Mesothelial cell of epicardium (in vitro differentiated cells): ENCODE results near the gene HMGA1. TPM values are rescaled to one million over a fixed set of nuclear protein-coding genes. Genes with fewer than 3 reads are reported as not detected.
"Not testable (repeated sequence)": the region's sequence is repeated elsewhere in the genome, so short reads cannot be mapped to it uniquely, and the experiment has no call there.

Experiments
- DNase-seq, 2 experiments: peaks; one replicate each; pipeline ENCODE4 v3.0.0; 2021; ENCODE audit warnings: low spot score in 2 of 2; ENCODE audit not compliant: unreplicated experiment in 2 of 2
- H3K27ac Mint-ChIP-seq: 2 replicates; pipeline ENCODE4 v1.8.0; 2021; ENCODE audit warnings: mixed read lengths
- H3K27me3 Mint-ChIP-seq: 2 replicates; pipeline ENCODE4 v1.8.0; 2021; ENCODE audit warnings: low read depth, mixed read lengths
- H3K36me3 Mint-ChIP-seq: 2 replicates; pipeline ENCODE4 v1.8.0; 2021; ENCODE audit warnings: mixed read lengths
- H3K4me1 Mint-ChIP-seq: 2 replicates; pipeline ENCODE4 v1.8.0; 2021; ENCODE audit warnings: mixed read lengths
- H3K4me3 Mint-ChIP-seq: 2 replicates; pipeline ENCODE4 v1.8.0; 2021; ENCODE audit warnings: mild to moderate bottlenecking, moderate library complexity, mixed read lengths
- H3K9me3 Mint-ChIP-seq: 2 replicates; pipeline ENCODE4 v1.8.0; 2021; ENCODE audit warnings: mixed read lengths
- CTCF ChIP-seq: fragments of 200-600 bp; sonication (generic); IDR thresholded peaks from one replicate; pipeline ENCODE4 v1.5.0; 2021; ENCODE audit warnings: antibody characterized with exemption; ENCODE audit not compliant: unreplicated experiment
- total RNA-seq: library from RNA; stranded (reverse); gene quantifications from 3 replicates; pipeline ENCODE4 v1.2.1, GENCODE V29; 2021

HMGA1 gene
- total RNA-seq, 1 donor from 2014 or later = 213 TPM

GRCh38 chr6:34243901-34244884 is 7.5 kb downstream of the HMGA1 start:
- Mint-ChIP-seq H3K36me3 (peaks cover 20% of the 10 kb centered on the region), H3K4me3 (no peak overlapping the region), H3K4me1 (peaks cover 14% of the 10 kb centered on the region)

GRCh38 chr6:34245032-34245760 is 8.5 kb downstream of the HMGA1 start:
- not testable (repeated sequence) for H3K27me3 Mint-ChIP-seq, H3K27ac Mint-ChIP-seq, H3K4me3 Mint-ChIP-seq, H3K9me3 Mint-ChIP-seq, H3K4me1 Mint-ChIP-seq, DNase-seq
- peaks cover 20% of the 10 kb centered on the region for H3K36me3 Mint-ChIP-seq

More at GRCh38 chr6:34243901-34244884, 7.5 kb downstream of the HMGA1 start:
- Mint-ChIP-seq H3K27me3 (no peaks in the 10 kb centered on the region), H3K27ac (no peak overlapping the region), H3K9me3 (no peaks in the 10 kb centered on the region)
- TF ChIP-seq CTCF = peak; percentile 22
- DNase-seq = no peak

DNA sequence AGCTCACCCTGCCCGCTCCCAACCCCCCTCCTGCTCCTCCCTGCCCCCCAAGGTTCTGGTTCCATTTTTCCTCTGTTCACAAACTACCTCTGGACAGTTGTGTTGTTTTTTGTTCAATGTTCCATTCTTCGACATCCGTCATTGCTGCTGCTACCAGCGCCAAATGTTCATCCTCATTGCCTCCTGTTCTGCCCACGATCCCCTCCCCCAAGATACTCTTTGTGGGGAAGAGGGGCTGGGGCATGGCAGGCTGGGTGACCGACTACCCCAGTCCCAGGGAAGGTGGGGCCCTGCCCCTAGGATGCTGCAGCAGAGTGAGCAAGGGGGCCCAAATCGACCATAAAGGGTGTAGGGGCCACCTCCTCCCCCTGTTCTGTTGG is 9.1 kb downstream of the HMGA1 start:
- not testable (repeated sequence) for H3K4me1 Mint-ChIP-seq, H3K27me3 Mint-ChIP-seq, H3K4me3 Mint-ChIP-seq, DNase-seq, H3K9me3 Mint-ChIP-seq, H3K27ac Mint-ChIP-seq
- H3K36me3 Mint-ChIP-seq = peaks cover 20% of the 10 kb centered on the region

DNA sequence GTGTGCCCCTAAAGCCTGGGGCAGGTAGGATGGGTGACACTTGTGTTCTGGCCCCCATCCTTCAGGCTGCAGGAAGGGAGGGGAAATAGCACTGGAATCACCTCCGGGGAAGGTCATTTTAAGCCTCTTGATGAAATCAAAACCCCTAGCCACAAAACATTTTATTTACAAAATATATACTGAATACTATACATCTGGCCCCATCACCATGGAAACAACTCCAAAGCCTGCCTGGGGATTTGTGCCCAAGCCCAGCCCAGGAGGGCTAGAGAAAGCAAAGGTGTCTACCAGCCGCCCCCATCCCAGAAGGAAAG is 9.5 kb downstream of the HMGA1 start:
- no peak for DNase-seq
- no peak for TF ChIP-seq CTCF
- Mint-ChIP-seq H3K4me1 (peaks cover 9% of the 10 kb centered on the region), H3K4me3 (no peak overlapping the region), H3K9me3 (no peaks in the 10 kb centered on the region), H3K27me3 (no peaks in the 10 kb centered on the region), H3K36me3 (peaks cover 17% of the 10 kb centered on the region), H3K27ac (peak overlapping the region; percentile 53)

- Mint-ChIP-seq H3K36me3 (peaks cover 12% of the 10 kb centered on the region), H3K27me3 (no peaks in the 10 kb centered on the region), H3K27ac (no peak overlapping the region), H3K4me1 (peaks cover 9% of the 10 kb centered on the region), H3K4me3 (peak overlapping the region; percentile 41), H3K9me3 (no peaks in the 10 kb centered on the region)
- TF ChIP-seq CTCF = no peak
- DNase-seq = no peak
Observed at GRCh38 chr6:34246563-34247391, 10.1 kb downstream of the HMGA1 start.

GRCh38 chr6:34247481-34248197 is 11.0 kb downstream of the HMGA1 start:
- Mint-ChIP-seq H3K36me3 (peaks cover 6% of the 10 kb centered on the region), H3K4me1 (peaks cover 9% of the 10 kb centered on the region), H3K27ac (no peak overlapping the region), H3K9me3 (no peaks in the 10 kb centered on the region), H3K4me3 (peak overlapping the region; percentile 89), H3K27me3 (no peaks in the 10 kb centered on the region)
- no peak for TF ChIP-seq CTCF
- DNase-seq = no peak
